Choroid plexus epithelial cell (primary cell): ENCODE measurements around the gene DMRT3.

Experiments
- DNase-seq: peaks from one replicate; pipeline ENCODE4 v3.0.0-alpha.2; 2010; ENCODE audit warnings: low read depth
- H3K4me3 ChIP-seq: 2 replicates; pipeline ENCODE4 v1.5.1; 2011; ENCODE audit warnings: low read depth, mild to moderate bottlenecking, control low read depth, low read length, moderate library complexity
- CTCF ChIP-seq: conservative IDR thresholded peaks from 2 replicates; pipeline ENCODE4 v1.5.1; 2011; ENCODE audit warnings: low read depth, mild to moderate bottlenecking, control low read depth, inconsistent platforms, low read length, moderate library complexity

The DMRT3 gene

GRCh38 chr9:942805-943580 is 33.5 kb upstream of the DMRT3 start:
- DNase-seq = no peak
- H3K4me3 ChIP-seq = no peak overlapping the region
- no peak for TF ChIP-seq CTCF

- DNase-seq = no peak
- no peak overlapping the region for H3K4me3 ChIP-seq
Observed at GRCh38 chr9:947985-948384, 28.5 kb upstream of the DMRT3 start.

GRCh38 chr9:948497-948896 is 28.0 kb upstream of the DMRT3 start:
- DNase-seq = no peak
- H3K4me3 ChIP-seq = no peak overlapping the region
- no peak for TF ChIP-seq CTCF

More at GRCh38 chr9:947985-948384, 28.5 kb upstream of the DMRT3 start:
- no peak for TF ChIP-seq CTCF

GRCh38 chr9:950139-950538 is 26.3 kb upstream of the DMRT3 start:
- no peak for TF ChIP-seq CTCF
- no peak overlapping the region for H3K4me3 ChIP-seq
- no peak for DNase-seq

GRCh38 chr9:952546-952945 is 23.9 kb upstream of the DMRT3 start:
- no peak for TF ChIP-seq CTCF
- H3K4me3 ChIP-seq = no peak overlapping the region
- DNase-seq = no peak

GRCh38 chr9:959105-959504 is 17.4 kb upstream of the DMRT3 start:
- no peak for TF ChIP-seq CTCF
- DNase-seq = no peak
- H3K4me3 ChIP-seq = no peak overlapping the region

GRCh38 chr9:959914-960313 is 16.5 kb upstream of the DMRT3 start:
- TF ChIP-seq CTCF = no peak
- H3K4me3 ChIP-seq = no peak overlapping the region
- no peak for DNase-seq
